K562 (cell line): Measurements from ENCODE around the gene ANKRD27. TPM values are rescaled to one million over a fixed set of nuclear protein-coding genes. Genes with fewer than 3 reads are reported as not detected.

Experiments
- ATAC-seq: fragments of 200-7000 bp; cut with Tn5 transposase; 3 replicates; pipeline ENCODE4 v1.9.1; 2020; ENCODE audit warnings: moderate library complexity
- BruUV-seq: library from RNA; stranded (reverse); fragments of 400-500 nt; replicated peaks from 2 replicates; lab custom pipeline; 2021; lab: Mats Ljungman, UMichigan
- CTCF ChIA-PET: fragments of 300-600 bp; formaldehyde crosslinking; extraction: SDS; loops from one replicate; lab custom pipeline; 2021; ENCODE audit warnings: low intra/inter-chr PET ratio; lab: Yijun Ruan, JAX
- POLR2A ChIA-PET: fragments of 300-600, 350-650 bp; sonication (Branson Sonifier 250); formaldehyde crosslinking; extraction: SDS; loops from one replicate; lab custom pipeline; 2021; ENCODE audit warnings: antibody characterized with exemption, inconsistent platforms; lab: Yijun Ruan, JAX
- DNase-seq, 4 experiments: peaks; one replicate each; pipeline versions ENCODE4 v3.0.0 to v3.0.0-alpha.2; 2011 to 2018; ENCODE audit warnings: low spot score in 3 of 4, mixed read lengths in 3 of 4; ENCODE audit errors: extremely low read depth in 1 of 4
- FAIRE-seq: peaks from 2 replicates; lab custom pipeline; 2011; peaks lifted over from hg19 to GRCh38; lab: Jason Lieb, UNC
- H2AFZ ChIP-seq: 2 replicates; pipeline ENCODE4 v1.6.0; 2011; ENCODE audit warnings: low read depth, low read length, control low read depth, inconsistent platforms
- H3K27ac ChIP-seq: fragments of 200-600 bp; 3 replicates; pipeline ENCODE4 v1.8.0; 2011; ENCODE audit warnings: low read depth, mild to moderate bottlenecking, control low read depth, inconsistent platforms, low read length, moderate library complexity, mixed read lengths; ENCODE audit errors: extremely low read depth
- H3K27me3 ChIP-seq, 2 experiments: fragments of 300-600 bp in 1 of 2; 2 replicates in 1 of 2; 3 replicates in 1 of 2; pipeline versions ENCODE4 v1.6.0 to v1.8.0; 2011; ENCODE audit warnings: inconsistent platforms in 2 of 2, low read length in 2 of 2, mild to moderate bottlenecking in 1 of 2, mixed read lengths in 1 of 2, moderate library complexity in 1 of 2; ENCODE audit not compliant: control insufficient read depth in 2 of 2, insufficient read depth in 2 of 2
- H3K36me3 ChIP-seq: fragments of 300-600 bp; 3 replicates; pipeline ENCODE4 v1.8.0; 2011; ENCODE audit warnings: mild to moderate bottlenecking, low read length, inconsistent platforms; ENCODE audit not compliant: control insufficient read depth, insufficient read depth
- H3K4me1 ChIP-seq, 2 experiments: fragments of 200-600 bp in 1 of 2; replicated peaks in 1 of 2; 2 replicates in 1 of 2; 3 replicates in 1 of 2; pipeline versions ENCODE4 v1.5.1 to v1.8.0; 2011; ENCODE audit warnings: inconsistent platforms in 2 of 2, low read length in 2 of 2, mild to moderate bottlenecking in 1 of 2, mixed read lengths in 1 of 2, moderate library complexity in 1 of 2; ENCODE audit not compliant: control insufficient read depth in 2 of 2, insufficient read depth in 2 of 2
- H3K4me2 ChIP-seq: 2 replicates; pipeline ENCODE4 v1.6.1; 2011; ENCODE audit warnings: low read length, control low read depth, inconsistent platforms, mixed read lengths; ENCODE audit not compliant: insufficient read depth
- H3K4me3 ChIP-seq: fragments of 200-600 bp; sonication (generic), shearing (Covaris generic); 2 replicates; pipeline ENCODE4 v1.5.1; 2016; ENCODE audit warnings: control low read depth, inconsistent platforms
- H3K79me2 ChIP-seq: fragments of 200-600 bp; 3 replicates; pipeline ENCODE4 v1.8.0; 2011; ENCODE audit warnings: low read length, inconsistent platforms; ENCODE audit not compliant: control insufficient read depth, insufficient read depth
- H3K9ac ChIP-seq, 2 experiments: 2 replicates each; pipeline versions ENCODE4 v1.6.0 to v1.6.1; 2011; ENCODE audit warnings: low read depth in 2 of 2, low read length in 2 of 2, control low read depth in 1 of 2, inconsistent platforms in 1 of 2, mild to moderate bottlenecking in 1 of 2, mixed read lengths in 1 of 2; ENCODE audit not compliant: insufficient read depth in 1 of 2
- H3K9me1 ChIP-seq: one replicate; pipeline ENCODE4 v1.6.0; 2011; ENCODE audit warnings: inconsistent platforms, mild to moderate bottlenecking, low read length, moderate library complexity; ENCODE audit not compliant: control insufficient read depth, insufficient read depth
- H3K9me3 ChIP-seq: replicated peaks from 2 replicates; pipeline ENCODE4 v1.5.1; 2011; ENCODE audit warnings: low read depth, low read length, inconsistent platforms; ENCODE audit not compliant: control insufficient read depth, insufficient read depth
- H4K20me1 ChIP-seq: replicated peaks from 2 replicates; pipeline ENCODE4 v1.6.1; 2011; ENCODE audit warnings: low read length, inconsistent platforms, mixed read lengths; ENCODE audit not compliant: control insufficient read depth, insufficient read depth
- ARID3B ChIP-seq: fragments of 250-450 bp; sonication (Bioruptor Pico); IDR thresholded peaks from 2 replicates; pipeline ENCODE4 v1.4.0; 2020; ENCODE audit warnings: borderline replicate concordance
- BRCA1 ChIP-seq, 2 experiments: fragments of 450-650 bp in 1 of 2; sonication (generic) in 1 of 2; formaldehyde crosslinking in 1 of 2; IDR thresholded peaks; 2 replicates each; pipeline versions ENCODE4 v1.5.0 to v1.6.1; 2017 to 2020; ENCODE audit warnings: mild to moderate bottlenecking in 1 of 2, missing genetic modification reagents in 1 of 2
- CHAMP1 ChIP-seq: fragments of 450-650 bp; IDR thresholded peaks from 2 replicates; pipeline ENCODE4 v1.6.1; 2016; ENCODE audit warnings: mild to moderate bottlenecking
- HDAC1 ChIP-seq, 2 experiments: fragments of 450-650 bp; IDR thresholded peaks; 2 replicates each; pipeline ENCODE4 v1.6.1; 2016 to 2017; ENCODE audit warnings: inconsistent platforms in 1 of 2, mild to moderate bottlenecking in 1 of 2, moderate library complexity in 1 of 2
- LEF1 ChIP-seq: fragments of 450-650 bp; IDR thresholded peaks from 2 replicates; pipeline ENCODE4 v1.6.1; 2016; ENCODE audit warnings: mild to moderate bottlenecking
- ZNF395 ChIP-seq: fragments of 200-800 bp; sonication (Bioruptor generic); IDR thresholded peaks from 2 replicates; pipeline ENCODE4 v1.6.1; 2017; ENCODE audit warnings: missing genetic modification characterization, missing compliant biosample characterization
- ZNF398 ChIP-seq: fragments of 250-450 bp; sonication (Bioruptor Pico); IDR thresholded peaks from 2 replicates; pipeline ENCODE4 v1.8.0; 2021; ENCODE audit warnings: moderate library complexity, mild to moderate bottlenecking, inconsistent platforms
- WGBS: fragments of 100-300 bp; shearing (Covaris generic); methylation state at CpG from one replicate; pipeline ENCODE4 v1.1.6; 2016; ENCODE audit warnings: low coverage, mixed read lengths; ENCODE audit not compliant: insufficient coverage; ENCODE audit errors: missing lambda C conversion rate; 5-methylcytosine and 5-hydroxymethylcytosine counted together
- in situ Hi-C: fragments of 300-500 bp; cut with MboI; formaldehyde crosslinking; loops from 4 replicates; pipeline ENCODE4 v1.15.0; 2018; ENCODE audit warnings: inconsistent platforms, mixed read lengths
- intact Hi-C: fragments of 100-400 bp; cut with micrococcal nuclease; formaldehyde crosslinking; loops from 2 replicates; pipeline ENCODE4 v1.14.2; 2022
- polyA plus RNA-seq, 8 experiments: library from polyadenylated mRNA; depleted of rRNA in 4 of 8; stranded (reverse) in 5 of 8; unstranded in 3 of 8; fragments of >200 nt; fragmentation: Nextera tagmentation in 2 of 8; fragmentation: Illumina TruSeq in 1 of 8; extraction: Ambion mirVana in 2 of 8; extraction: Trizol in 1 of 8; gene quantifications; 2 replicates each; pipeline versions ENCODE4 v1.2.1 to v1.2.3, GENCODE V29; 2011 to 2014; ENCODE audit warnings: inconsistent platforms in 1 of 8, missing spikeins in 1 of 8
- total RNA-seq, 7 experiments: library from RNA; depleted of rRNA in 6 of 7; stranded (reverse); fragments of >200 nt in 6 of 7; fragmentation: Illumina TruSeq in 2 of 7; extraction: Trizol in 2 of 7; gene quantifications; 2 replicates each; pipeline versions ENCODE4 v1.2.1 to v1.2.3, GENCODE V29; 2011 to 2021; ENCODE audit warnings: low replicate concordance in 1 of 7

ANKRD27 gene
- total and polyA plus RNA-seq, 9 of the 15 experiments (the other 6 are each of a cell fraction or from before 2014, with no cell fraction given), result 5.3 to 71.3 (median 54.2) TPM

GRCh38 chr19:32555786-32556185, 119.2 kb downstream of the ANKRD27 start:
- FAIRE-seq, result peak; percentile 61
- BruUV-seq, result no TSS peak
- Histone ChIP-seq H3K79me2 (no peaks in the 10 kb centered on the region), H3K36me3 (no peaks in the 10 kb centered on the region), H2AFZ (no peak overlapping the region), H3K27ac (no peak overlapping the region), H3K4me1 (no peaks in the 10 kb centered on the region), H3K27me3 (peaks cover 11 to 17% of the 10 kb centered on the region in 2 experiments; a peak in 3 of 5 replicates)
- WGBS, result 33% methylated on average over 1 of the region's 1 CpG
- in situ Hi-C loops (no loop called here), intact Hi-C loops (no loop called here)
- POLR2A ChIA-PET, result no interaction called here
- DNase-seq, result no peak
- ATAC-seq, result no peak
- CTCF ChIA-PET, result no interaction called here
- TF ChIP-seq ARID3B (CRISPR knock-in tag), result no peak
- TF ChIP-seq, all 486 proteins: peak for 0
- no peaks in the 10 kb centered on the region for H3K9me3 ChIP-seq
- H3K9me1 ChIP-seq, result no peaks in the 10 kb centered on the region
- H4K20me1 ChIP-seq, result no peaks in the 10 kb centered on the region
- H3K9ac ChIP-seq, result no peak overlapping the region
- H3K4me3 ChIP-seq, result no peak overlapping the region
- H3K4me2 ChIP-seq, result no peak overlapping the region

- H3K79me2 ChIP-seq, result no peaks in the 10 kb centered on the region
- no peak for TF ChIP-seq BRCA1 (IDR thresholded peaks at IDR 0.05)
- no peak for TF ChIP-seq BRCA1 (CRISPR knock-in tag; IDR thresholded peaks at IDR 0.05)
- TF ChIP-seq ZNF398, result no peak
- no peak for TF ChIP-seq CHAMP1
- no peak for TF ChIP-seq HDAC1 (IDR thresholded peaks at IDR 0.05)
- no peak for TF ChIP-seq ZNF395 (CRISPR knock-in tag)
- TF ChIP-seq LEF1, result no peak
- ATAC-seq (no peak), DNase-seq (no peak), FAIRE-seq (no peak)
- WGBS, result 5% methylated on average over 5 of the region's 5 CpGs
- H4K20me1 ChIP-seq, result no peaks in the 10 kb centered on the region
- no peaks in the 10 kb centered on the region for H3K36me3 ChIP-seq
- H3K9me1 ChIP-seq, result no peaks in the 10 kb centered on the region
- POLR2A ChIA-PET, result interaction anchor here (1.0 kb wide), 1 partner anchor 191 kb away, joined by 4 read pairs; no protein-coding TSS in a partner anchor
- no peak overlapping the region for H3K27ac ChIP-seq
- in situ Hi-C loops, result no loop called here
- peaks cover 8 to 16% of the 10 kb centered on the region in 2 experiments; a peak in 4 of 5 replicates for H3K27me3 ChIP-seq
- no peak overlapping the region for H3K9ac ChIP-seq
- CTCF ChIA-PET, result no interaction called here
- no peaks in the 10 kb centered on the region for H3K9me3 ChIP-seq
- H3K4me1 ChIP-seq, result peaks cover 0 to 5% of the 10 kb centered on the region in 2 experiments; a peak in 3 of 5 replicates
- BruUV-seq, result no TSS peak
- H3K4me3 ChIP-seq, result no peak overlapping the region
- no peak overlapping the region for H3K4me2 ChIP-seq
- H2AFZ ChIP-seq, result no peak overlapping the region
- intact Hi-C loops, result no loop called here
Observed at GRCh38 chr19:32550666-32551065, 124.3 kb downstream of the ANKRD27 start.
